Measurements from ENCODE around the gene DSP.

DSP gene

DNA sequence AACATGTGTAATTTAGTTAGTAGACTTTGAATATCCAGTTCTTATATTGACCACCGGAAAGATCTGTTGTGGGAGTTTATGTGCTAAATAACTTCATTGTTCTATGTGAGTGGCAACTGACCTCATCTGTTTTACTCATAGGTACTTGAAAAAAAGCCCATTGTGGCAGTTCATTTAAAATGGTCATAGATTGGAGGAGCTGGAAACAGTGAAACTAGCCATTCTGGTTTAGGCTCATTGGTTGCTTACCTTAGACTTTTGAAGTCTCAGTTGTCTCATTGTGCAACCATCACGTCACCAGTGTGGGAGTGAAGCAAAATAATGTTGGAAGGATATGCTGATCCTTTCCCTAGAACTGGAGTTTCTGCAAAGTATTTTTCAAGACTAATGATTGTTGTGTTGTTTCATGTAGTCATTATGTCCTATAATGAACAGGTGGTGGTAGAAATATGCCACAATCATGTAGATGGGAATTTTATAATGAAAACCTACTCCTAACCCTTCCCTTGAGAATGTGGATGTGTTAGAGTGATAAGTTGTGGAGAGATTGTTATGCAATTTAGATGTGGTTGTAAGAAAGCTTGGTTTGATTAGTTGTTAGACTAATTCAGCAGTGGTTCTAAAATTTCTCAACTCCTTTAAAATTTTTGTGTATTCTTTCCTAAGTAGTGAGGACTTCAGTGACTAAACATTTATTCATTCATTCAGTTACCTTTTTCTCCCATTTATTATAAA lies 18.3 kb downstream of the DSP start:
- no peak for DNase-seq (ENCODE audit: low read depth)

GRCh38 chr6:7561153-7561964 lies 19.9 kb downstream of the DSP start:
- no peak for DNase-seq (ENCODE audit: low read depth)

DNA sequence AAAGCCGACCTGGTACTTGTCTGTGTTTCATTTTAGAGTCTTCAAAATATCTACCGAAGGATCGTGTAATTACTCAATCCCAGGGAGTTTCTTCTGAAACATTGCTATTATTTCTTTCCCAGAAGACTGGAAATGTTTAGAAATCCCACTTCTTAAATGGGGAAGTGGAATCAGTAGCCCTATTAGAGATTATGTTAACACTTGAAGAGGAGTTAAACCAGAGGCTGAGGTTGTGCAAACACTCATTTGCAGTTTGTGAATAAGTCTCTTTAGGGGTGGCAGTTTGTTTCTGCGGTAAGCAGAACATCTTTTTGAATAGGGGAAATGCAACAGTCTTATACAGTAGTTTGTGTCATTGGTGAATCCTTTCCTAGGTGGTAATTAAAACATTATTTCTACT lies 21.3 kb downstream of the DSP start:
- no peak for DNase-seq (ENCODE audit: low read depth)

GRCh38 chr6:7566107-7566506 lies 24.6 kb downstream of the DSP start:
- DNase-seq (ENCODE audit: low read depth), result no peak

DNA sequence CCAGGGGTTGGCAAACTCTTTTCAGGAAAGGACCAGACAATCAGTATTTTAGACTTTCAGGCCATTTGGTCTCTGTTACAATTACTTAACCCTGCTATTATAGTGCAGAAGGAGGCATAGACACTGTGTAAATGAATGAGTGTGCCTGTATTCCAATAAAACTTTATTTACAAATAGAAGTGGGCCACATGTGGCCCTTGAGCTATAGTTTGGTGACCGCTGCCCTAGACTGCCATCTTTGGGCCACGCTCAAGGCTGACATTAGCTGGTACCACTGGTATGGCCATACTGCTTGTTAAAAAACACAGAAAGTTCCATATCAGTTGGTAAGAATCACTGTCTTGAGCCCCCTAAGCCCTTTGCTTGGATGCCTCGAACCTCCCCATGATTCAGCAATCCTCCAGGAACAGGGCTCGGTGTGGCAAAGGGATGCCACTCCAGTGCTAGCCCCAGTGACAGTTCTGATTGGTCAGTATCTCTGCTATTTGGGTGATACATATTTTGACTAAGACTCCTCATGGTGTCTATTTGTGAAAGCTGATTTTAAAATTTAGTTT lies 25.2 kb downstream of the DSP start:
- DNase-seq (ENCODE audit: low read depth), result no peak

GRCh38 chr6:7568021-7568420 lies 26.6 kb downstream of the DSP start:
- DNase-seq (ENCODE audit: low read depth), result no peak

GRCh38 chr6:7569082-7569481 lies 27.6 kb downstream of the DSP start:
- no peak for DNase-seq (ENCODE audit: low read depth)

GRCh38 chr6:7572213-7572943 lies 30.9 kb downstream of the DSP start:
- DNase-seq (ENCODE audit: low read depth), result no peak

DNA sequence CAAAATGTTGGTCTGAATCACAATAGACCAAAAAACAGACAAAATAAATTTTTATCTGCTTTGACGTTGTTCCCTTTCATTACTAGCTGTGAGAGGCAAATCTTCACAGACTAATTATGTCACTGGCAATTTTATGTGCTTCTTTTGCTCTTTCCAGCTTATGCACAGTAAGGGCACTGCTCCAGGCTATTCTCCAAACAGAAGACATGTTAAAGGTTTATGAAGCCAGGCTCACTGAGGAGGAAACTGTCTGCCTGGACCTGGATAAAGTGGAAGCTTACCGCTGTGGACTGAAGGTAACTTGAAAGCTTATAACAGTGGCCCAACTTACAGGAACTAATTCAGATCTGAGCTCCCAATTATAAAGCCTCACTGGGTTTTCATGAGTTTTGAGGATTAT lies 33.0 kb downstream of the DSP start:
- no peak for DNase-seq (ENCODE audit: low read depth)

DNA sequence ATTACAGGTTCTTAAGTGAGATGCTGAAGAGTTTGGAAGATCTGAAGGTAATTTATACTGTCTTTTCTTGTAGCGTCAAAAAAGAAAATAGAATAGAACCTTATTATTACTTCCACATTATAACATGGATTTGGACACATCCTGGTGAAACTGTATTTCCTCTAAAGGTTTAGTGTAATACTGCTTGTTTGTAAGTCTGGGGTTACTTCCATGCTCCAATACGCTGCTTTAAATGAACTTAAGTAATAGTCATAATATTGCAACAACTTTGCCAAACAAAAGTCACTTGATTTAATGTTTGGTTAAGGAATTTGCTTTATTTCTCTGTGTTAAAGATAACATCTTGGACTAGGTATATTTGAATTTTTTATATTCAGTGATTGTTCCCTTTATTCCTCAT lies 37.0 kb downstream of the DSP start:
- no peak for DNase-seq (ENCODE audit: low read depth)

- no peak for DNase-seq (ENCODE audit: low read depth)
Measured at GRCh38 chr6:7578931-7579330, 37.5 kb downstream of the DSP start.

GRCh38 chr6:7579851-7580250 lies 38.4 kb downstream of the DSP start:
- no peak for DNase-seq (ENCODE audit: low read depth)

- DNase-seq (ENCODE audit: low read depth), result no peak
Measured at GRCh38 chr6:7580537-7580926, 39.1 kb downstream of the DSP start.

DNA sequence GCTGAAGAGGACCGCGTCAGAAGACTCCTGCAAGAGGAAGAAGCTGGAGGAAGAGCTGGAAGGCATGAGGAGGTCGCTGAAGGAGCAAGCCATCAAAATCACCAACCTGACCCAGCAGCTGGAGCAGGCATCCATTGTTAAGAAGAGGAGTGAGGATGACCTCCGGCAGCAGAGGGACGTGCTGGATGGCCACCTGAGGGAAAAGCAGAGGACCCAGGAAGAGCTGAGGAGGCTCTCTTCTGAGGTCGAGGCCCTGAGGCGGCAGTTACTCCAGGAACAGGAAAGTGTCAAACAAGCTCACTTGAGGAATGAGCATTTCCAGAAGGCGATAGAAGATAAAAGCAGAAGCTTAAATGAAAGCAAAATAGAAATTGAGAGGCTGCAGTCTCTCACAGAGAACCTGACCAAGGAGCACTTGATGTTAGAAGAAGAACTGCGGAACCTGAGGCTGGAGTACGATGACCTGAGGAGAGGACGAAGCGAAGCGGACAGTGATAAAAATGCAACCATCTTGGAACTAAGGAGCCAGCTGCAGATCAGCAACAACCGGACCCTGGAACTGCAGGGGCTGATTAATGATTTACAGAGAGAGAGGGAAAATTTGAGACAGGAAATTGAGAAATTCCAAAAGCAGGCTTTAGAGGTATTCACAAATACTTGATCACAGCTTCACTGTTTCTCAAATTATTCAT lies 39.6 kb downstream of the DSP start:
- DNase-seq (ENCODE audit: low read depth), result no peak

GRCh38 chr6:7585287-7585930 lies 43.9 kb downstream of the DSP start:
- DNase-seq (ENCODE audit: low read depth), result no peak

DNA sequence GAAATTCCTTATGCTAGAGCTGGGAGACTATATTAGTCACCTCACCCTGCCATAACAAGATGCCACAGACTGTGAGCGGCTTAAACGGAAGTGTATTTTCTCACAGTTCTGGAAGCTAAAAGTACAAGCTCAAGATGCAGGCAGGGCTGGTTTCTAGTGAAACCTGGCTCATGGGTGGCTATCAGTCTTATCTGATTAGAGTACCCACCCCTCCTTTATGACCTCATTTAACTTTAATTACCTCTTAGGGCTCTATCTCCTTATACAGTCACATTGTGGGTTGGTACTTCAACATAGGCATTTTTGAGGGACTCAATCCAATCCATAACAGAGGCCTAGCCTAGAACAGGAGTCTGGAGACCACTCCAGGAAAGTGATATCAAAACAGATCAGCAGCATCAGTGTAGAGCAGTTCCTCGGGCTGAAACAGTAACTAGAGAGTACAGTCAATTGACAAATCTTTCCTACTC lies 46.2 kb downstream of the DSP start:
- DNase-seq (ENCODE audit: low read depth), result no peak

DNA sequence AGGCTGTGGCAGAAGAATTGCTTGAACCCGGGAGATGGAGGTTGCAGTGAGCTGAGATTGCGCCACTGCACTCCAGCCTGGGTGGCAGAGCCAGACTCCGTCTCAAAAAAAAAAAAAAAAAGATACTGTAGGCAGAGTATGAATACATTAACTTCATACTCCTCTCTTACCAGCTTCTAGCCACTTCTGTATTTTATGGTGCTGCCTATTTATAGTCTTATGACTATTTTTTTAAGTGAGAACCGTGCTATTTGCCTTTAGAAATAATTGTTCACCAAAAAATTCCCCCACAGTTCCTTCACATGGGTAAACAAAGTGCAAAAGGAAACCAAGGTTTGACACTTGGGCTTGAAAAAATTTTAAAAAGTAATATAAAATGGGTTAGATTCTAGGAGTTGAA lies 47.0 kb downstream of the DSP start:
- no peak for DNase-seq (ENCODE audit: low read depth)

GRCh38 chr6:7589221-7589620 lies 47.8 kb downstream of the DSP start:
- DNase-seq (ENCODE audit: low read depth), result no peak

GRCh38 chr6:7589949-7590917 lies 48.8 kb downstream of the DSP start, which contains the start of gene SNRNP48:
Gene SNRNP48 (plus strand): TSS chr6:7590198. CDS start chr6:7590258, 60 bp downstream.
- DNase-seq (ENCODE audit: low read depth), result peak; percentile 88

DNA sequence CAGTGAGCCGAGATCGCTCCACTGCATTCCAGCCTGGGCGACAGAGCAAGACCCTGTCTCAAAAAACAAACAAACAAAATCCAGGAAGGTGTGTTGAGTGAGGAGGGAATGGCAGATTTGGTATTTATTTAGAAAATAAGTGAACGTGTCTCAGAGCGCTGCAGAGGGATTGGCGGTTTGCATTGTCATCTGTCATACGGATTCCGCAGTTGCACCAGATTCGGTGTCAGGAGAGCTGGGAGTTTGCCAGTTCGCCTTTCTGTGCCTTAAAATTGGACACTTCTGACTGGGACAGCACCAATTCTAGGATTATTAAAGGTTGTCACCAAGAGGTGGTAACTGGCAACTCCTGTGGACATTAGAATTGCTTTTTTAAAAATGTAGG lies 49.4 kb downstream of the DSP start:
- no peak for DNase-seq (ENCODE audit: low read depth)
